ENCODE data around the gene MEA1. TPM values are rescaled to one million over a fixed set of nuclear protein-coding genes. Genes with fewer than 3 reads are reported as not detected.

The MEA1 gene
- total RNA-seq, 1 experiment from 2014 or later = 131 TPM

DNA sequence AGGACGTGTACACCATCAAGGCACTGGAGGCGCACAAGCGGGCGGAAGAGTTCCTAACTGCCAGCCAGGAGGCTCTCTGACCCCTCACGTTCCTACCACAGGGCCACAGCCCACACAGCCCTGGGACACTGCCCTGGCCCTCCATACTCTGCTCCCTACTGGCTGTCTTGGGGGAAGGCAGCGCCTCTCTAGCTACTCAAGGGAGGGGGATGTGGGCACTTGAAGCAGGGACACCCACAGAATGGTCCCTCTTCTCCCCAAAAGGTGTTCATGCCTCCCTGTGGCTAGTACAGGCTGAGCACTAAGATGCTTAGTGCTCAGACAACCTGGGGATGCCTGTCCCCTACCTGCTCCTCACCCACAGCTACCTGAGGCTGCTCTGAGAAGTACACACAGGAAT lies 2.5 kb downstream of the MEA1 start:
- H3K36me3 ChIP-seq (ENCODE audit: low read depth, low read length) = peaks cover 25% of the 10 kb centered on the region
- intact Hi-C loops (cut with micrococcal nuclease) = no loop called here
- ChIA-PET CTCF (no interaction called here), POLR2A (ENCODE audit: unreplicated experiment) (interaction anchor here (0.6 kb wide), 1 partner anchor 27 kb away, joined by 3 read pairs; the partner anchor contains the start of gene PPP2R5D)
- H3K9me3 ChIP-seq (ENCODE audit: low read length) = no peaks in the 10 kb centered on the region
- H3K4me2 ChIP-seq (ENCODE audit: low read length) = no peak overlapping the region
- ATAC-seq = no peak
- no peak overlapping the region for H2AFZ ChIP-seq (ENCODE audit: low read length)
- H3K9me2 ChIP-seq (replicated peaks; ENCODE audit: low read length) = no peaks in the 10 kb centered on the region
- H4K20me1 ChIP-seq (ENCODE audit: low read length) = no peaks in the 10 kb centered on the region
- DNase-seq = no peak
- H3K4me1 ChIP-seq (ENCODE audit: insufficient read depth, low read length) = peaks cover 21% of the 10 kb centered on the region
- no TSS peak for BruUV-seq (replicated peaks)
- H3F3A ChIP-seq (ENCODE audit: low read length, unreplicated experiment) = no peaks in the 10 kb centered on the region
- no peak overlapping the region for H3K27ac ChIP-seq (ENCODE audit: low read length)
- peaks cover 44% of the 10 kb centered on the region for H3K79me2 ChIP-seq (ENCODE audit: low read length)
- TF ChIP-seq EZH2 (IDR thresholded peaks at IDR 0.05; ENCODE audit: low read length, unreplicated experiment) = no peak
- TF ChIP-seq EZH2phosphoT487 (IDR thresholded peaks at IDR 0.05; ENCODE audit: borderline replicate concordance, low read length) = no peak
- TF ChIP-seq, protein P1, sequence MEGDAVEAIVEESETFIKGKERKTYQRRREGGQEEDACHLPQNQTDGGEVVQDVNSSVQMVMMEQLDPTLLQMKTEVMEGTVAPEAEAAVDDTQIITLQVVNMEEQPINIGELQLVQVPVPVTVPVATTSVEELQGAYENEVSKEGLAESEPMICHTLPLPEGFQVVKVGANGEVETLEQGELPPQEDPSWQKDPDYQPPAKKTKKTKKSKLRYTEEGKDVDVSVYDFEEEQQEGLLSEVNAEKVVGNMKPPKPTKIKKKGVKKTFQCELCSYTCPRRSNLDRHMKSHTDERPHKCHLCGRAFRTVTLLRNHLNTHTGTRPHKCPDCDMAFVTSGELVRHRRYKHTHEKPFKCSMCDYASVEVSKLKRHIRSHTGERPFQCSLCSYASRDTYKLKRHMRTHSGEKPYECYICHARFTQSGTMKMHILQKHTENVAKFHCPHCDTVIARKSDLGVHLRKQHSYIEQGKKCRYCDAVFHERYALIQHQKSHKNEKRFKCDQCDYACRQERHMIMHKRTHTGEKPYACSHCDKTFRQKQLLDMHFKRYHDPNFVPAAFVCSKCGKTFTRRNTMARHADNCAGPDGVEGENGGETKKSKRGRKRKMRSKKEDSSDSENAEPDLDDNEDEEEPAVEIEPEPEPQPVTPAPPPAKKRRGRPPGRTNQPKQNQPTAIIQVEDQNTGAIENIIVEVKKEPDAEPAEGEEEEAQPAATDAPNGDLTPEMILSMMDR (conservative IDR thresholded peaks at IDR 0.05; ENCODE audit: low read depth, low read length) = no peak
- no peak overlapping the region for H3K4me3 ChIP-seq (ENCODE audit: low read length)
- no peaks in the 10 kb centered on the region for H3K27me3 ChIP-seq (ENCODE audit: low read length)
- no peak overlapping the region for H3K9ac ChIP-seq (ENCODE audit: low read length)

DNA sequence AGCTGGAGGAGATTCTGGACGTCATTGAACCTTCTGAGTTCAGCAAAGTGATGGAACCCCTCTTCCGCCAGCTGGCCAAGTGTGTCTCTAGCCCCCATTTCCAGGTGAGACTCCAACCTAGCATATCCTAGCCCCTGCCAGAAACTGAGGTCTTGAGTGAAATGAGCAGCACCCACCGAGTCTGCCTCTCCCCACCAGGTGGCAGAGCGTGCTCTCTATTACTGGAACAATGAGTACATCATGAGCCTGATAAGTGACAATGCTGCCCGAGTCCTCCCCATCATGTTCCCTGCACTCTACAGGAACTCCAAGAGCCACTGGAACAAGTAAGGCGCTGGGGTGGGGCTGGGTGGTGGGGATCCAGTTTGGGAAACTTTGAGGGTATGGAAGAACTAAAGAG lies 4.6 kb downstream of the MEA1 start:
- Histone ChIP-seq H3K79me2 (ENCODE audit: low read length) (peaks cover 24% of the 10 kb centered on the region), H2AFZ (ENCODE audit: low read length) (no peak overlapping the region), H3K4me2 (ENCODE audit: low read length) (no peak overlapping the region), H3K9ac (ENCODE audit: low read length) (no peak overlapping the region), H3K4me1 (ENCODE audit: insufficient read depth, low read length) (peaks cover 16% of the 10 kb centered on the region), H3K9me3 (ENCODE audit: low read length) (no peaks in the 10 kb centered on the region), H3K36me3 (ENCODE audit: low read depth, low read length) (peaks cover 30% of the 10 kb centered on the region), H3F3A (ENCODE audit: low read length, unreplicated experiment) (no peaks in the 10 kb centered on the region), H3K9me2 (replicated peaks; ENCODE audit: low read length) (no peaks in the 10 kb centered on the region), H3K4me3 (ENCODE audit: low read length) (no peak overlapping the region), H4K20me1 (ENCODE audit: low read length) (no peaks in the 10 kb centered on the region), H3K27ac (ENCODE audit: low read length) (no peak overlapping the region), H3K27me3 (ENCODE audit: low read length) (no peaks in the 10 kb centered on the region)
- ChIA-PET POLR2A (ENCODE audit: unreplicated experiment) (no interaction called here), CTCF (no interaction called here)
- ATAC-seq (peak; percentile 19; the same call in 1 of the 2 replicates), DNase-seq (peak; percentile 58)
- TF ChIP-seq EZH2phosphoT487 (IDR thresholded peaks at IDR 0.05; ENCODE audit: borderline replicate concordance, low read length) (no peak), EZH2 (IDR thresholded peaks at IDR 0.05; ENCODE audit: low read length, unreplicated experiment) (no peak)
- TF ChIP-seq, protein P1 (conservative IDR thresholded peaks at IDR 0.05; ENCODE audit: low read depth, low read length) = peak; percentile 71
- intact Hi-C loops (cut with micrococcal nuclease) = loop anchor here (1.0 to 5.0 kb wide), 2 partner anchors 107 to 133 kb away; no protein-coding TSS in a partner anchor
- no TSS peak for BruUV-seq (replicated peaks)

DNA sequence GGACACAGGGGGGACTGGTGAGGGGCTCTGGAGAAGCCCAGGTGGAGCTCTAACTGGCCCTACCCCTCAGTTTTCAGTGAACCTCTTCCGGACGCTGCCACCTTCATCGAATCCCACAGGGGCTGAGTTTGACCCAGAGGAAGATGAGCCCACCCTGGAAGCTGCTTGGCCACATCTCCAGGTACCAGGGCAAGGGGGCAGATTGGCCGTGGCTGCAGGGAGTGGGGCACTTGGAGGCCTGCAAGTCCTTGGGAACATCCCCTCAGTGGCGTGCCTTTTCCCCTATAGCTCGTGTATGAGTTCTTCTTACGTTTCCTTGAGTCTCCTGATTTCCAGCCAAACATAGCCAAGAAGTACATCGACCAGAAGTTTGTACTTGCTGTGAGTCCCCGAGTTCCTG lies 6.6 kb downstream of the MEA1 start:
- DNase-seq (no peak), ATAC-seq (no peak)
- Histone ChIP-seq H3K36me3 (ENCODE audit: low read depth, low read length) (peaks cover 27% of the 10 kb centered on the region), H3K79me2 (ENCODE audit: low read length) (peaks cover 8% of the 10 kb centered on the region), H2AFZ (ENCODE audit: low read length) (no peak overlapping the region), H4K20me1 (ENCODE audit: low read length) (no peaks in the 10 kb centered on the region), H3K9ac (ENCODE audit: low read length) (no peak overlapping the region), H3K9me2 (replicated peaks; ENCODE audit: low read length) (no peaks in the 10 kb centered on the region), H3K27me3 (ENCODE audit: low read length) (no peaks in the 10 kb centered on the region), H3K4me2 (ENCODE audit: low read length) (no peak overlapping the region), H3K4me3 (ENCODE audit: low read length) (no peak overlapping the region), H3F3A (ENCODE audit: low read length, unreplicated experiment) (no peaks in the 10 kb centered on the region), H3K9me3 (ENCODE audit: low read length) (no peaks in the 10 kb centered on the region), H3K4me1 (ENCODE audit: insufficient read depth, low read length) (peaks cover 5% of the 10 kb centered on the region), H3K27ac (ENCODE audit: low read length) (no peak overlapping the region)
- intact Hi-C loops (cut with micrococcal nuclease) = loop anchor here (5.0 kb wide), 1 partner anchor 135 kb away; no protein-coding TSS in a partner anchor
- CTCF ChIA-PET = no interaction called here
- TF ChIP-seq, protein P1 (conservative IDR thresholded peaks at IDR 0.05; ENCODE audit: low read depth, low read length) = no peak
- BruUV-seq (replicated peaks) = no TSS peak
- POLR2A ChIA-PET (ENCODE audit: unreplicated experiment) = no interaction called here

Data from PC-3 (cell line).